ENCODE measurements around the gene TDRD12.
"Not testable (repeated sequence)": the region's sequence is repeated elsewhere in the genome, so short reads cannot be mapped to it uniquely, and the experiment has no call there.

Gene TDRD12

DNA sequence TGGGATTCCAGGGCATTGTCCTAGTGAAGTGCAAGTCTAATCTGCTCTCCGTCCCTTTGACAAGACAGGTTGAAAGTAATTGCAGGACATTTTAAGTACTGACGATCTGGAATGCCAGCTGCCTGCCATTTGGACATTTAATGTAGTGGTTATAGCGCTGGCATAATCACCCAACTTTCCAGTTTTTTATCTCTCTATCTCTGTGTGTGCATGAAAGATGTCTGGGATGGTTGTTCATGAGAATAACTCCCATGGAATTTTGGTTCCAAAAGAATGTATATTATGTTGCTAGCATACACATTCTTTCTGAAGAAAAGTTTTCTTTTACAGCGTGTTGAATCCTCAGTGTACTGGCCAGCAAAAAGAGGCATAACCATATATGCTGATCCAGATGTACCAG, 53.6 kb downstream of the TDRD12 start:
- DNase-seq (ENCODE audit: low read depth): peak; percentile 11
- no peak overlapping the region for H3K4me3 ChIP-seq (ENCODE audit: low read depth, low read length)
- TF ChIP-seq CTCF (IDR thresholded peaks at IDR 0.05; ENCODE audit: control insufficient read depth, extremely low read depth, insufficient read depth): no peak

GRCh38 chr19:32779082-32779481, 59.5 kb downstream of the TDRD12 start:
- no peak for TF ChIP-seq CTCF (IDR thresholded peaks at IDR 0.05; ENCODE audit: control insufficient read depth, extremely low read depth, insufficient read depth)
- H3K4me3 ChIP-seq (ENCODE audit: low read depth, low read length): no peak overlapping the region
- DNase-seq (ENCODE audit: low read depth): no peak

DNA sequence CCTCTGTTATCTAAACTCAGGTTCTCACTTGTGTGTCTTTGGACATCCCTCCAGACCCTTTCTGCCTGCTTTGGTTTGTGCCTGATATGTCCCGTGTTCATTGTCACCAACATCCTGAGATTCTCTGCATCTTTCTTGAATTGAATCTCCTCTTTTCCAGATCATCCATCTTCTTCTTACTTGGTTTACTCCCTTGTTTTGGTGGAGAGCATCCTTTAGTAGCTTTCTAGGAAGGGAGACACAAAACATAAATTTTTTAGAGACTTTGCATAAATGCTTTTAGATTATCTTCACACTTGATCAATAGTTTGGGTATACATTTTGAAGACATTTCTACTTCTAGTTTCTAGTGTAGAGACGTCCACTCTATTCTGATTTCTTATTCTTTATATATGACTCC, 61.7 kb downstream of the TDRD12 start:
- H3K4me3 ChIP-seq (ENCODE audit: low read depth, low read length): no peak overlapping the region
- no peak for TF ChIP-seq CTCF (IDR thresholded peaks at IDR 0.05; ENCODE audit: control insufficient read depth, extremely low read depth, insufficient read depth)
- DNase-seq (ENCODE audit: low read depth): no peak

GRCh38 chr19:32782089-32782488, 62.5 kb downstream of the TDRD12 start:
- not testable (repeated sequence) for DNase-seq (ENCODE audit: low read depth)

GRCh38 chr19:32787161-32787813, 67.7 kb downstream of the TDRD12 start:
- DNase-seq (ENCODE audit: low read depth); H3K4me3 ChIP-seq (ENCODE audit: low read depth, low read length): not testable (repeated sequence)

More at GRCh38 chr19:32782089-32782488, 62.5 kb downstream of the TDRD12 start:
- not testable (repeated sequence) for H3K4me3 ChIP-seq (ENCODE audit: low read depth, low read length)

GRCh38 chr19:32787895-32788294, 68.3 kb downstream of the TDRD12 start:
- H3K4me3 ChIP-seq (ENCODE audit: low read depth, low read length): not testable (repeated sequence)

GRCh38 chr19:32789429-32789828, 69.9 kb downstream of the TDRD12 start:
- no peak overlapping the region for H3K4me3 ChIP-seq (ENCODE audit: low read depth, low read length)
- DNase-seq (ENCODE audit: low read depth): no peak
- no peak for TF ChIP-seq CTCF (IDR thresholded peaks at IDR 0.05; ENCODE audit: control insufficient read depth, extremely low read depth, insufficient read depth)

More at GRCh38 chr19:32787895-32788294, 68.3 kb downstream of the TDRD12 start:
- not testable (repeated sequence) for DNase-seq (ENCODE audit: low read depth)

DNA sequence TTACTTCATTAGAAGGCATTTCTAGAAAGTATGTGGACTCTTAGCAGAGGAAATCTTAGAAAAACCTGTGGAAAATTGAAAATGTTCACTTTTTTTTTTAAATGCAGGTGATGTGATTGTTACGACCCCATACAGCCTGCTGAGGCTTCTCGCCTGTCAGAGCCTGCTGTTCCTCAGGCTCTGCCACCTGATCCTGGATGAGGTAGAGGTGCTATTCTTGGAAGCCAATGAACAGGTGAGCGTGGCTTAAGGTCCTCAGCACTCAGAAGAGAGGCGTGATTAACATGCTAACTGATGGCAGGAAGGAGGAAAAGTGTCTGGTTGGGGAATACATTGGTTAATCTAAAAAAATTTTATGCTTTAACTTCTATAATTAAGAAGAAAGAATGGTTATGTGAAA, 78.6 kb downstream of the TDRD12 start:
- no peak for TF ChIP-seq CTCF (IDR thresholded peaks at IDR 0.05; ENCODE audit: control insufficient read depth, extremely low read depth, insufficient read depth)
- H3K4me3 ChIP-seq (ENCODE audit: low read depth, low read length): no peak overlapping the region
- no peak for DNase-seq (ENCODE audit: low read depth)

All from LNCaP clone FGC (cell line).